GM12872 (cell line): ENCODE data around the gene NOS1AP.

Experiments
- CTCF ChIP-seq: IDR thresholded peaks from 3 replicates; pipeline ENCODE4 v1.5.1; 2011; ENCODE audit warnings: low read depth, mild to moderate bottlenecking, low read length, moderate library complexity; ENCODE audit not compliant: insufficient read depth

NOS1AP gene

DNA sequence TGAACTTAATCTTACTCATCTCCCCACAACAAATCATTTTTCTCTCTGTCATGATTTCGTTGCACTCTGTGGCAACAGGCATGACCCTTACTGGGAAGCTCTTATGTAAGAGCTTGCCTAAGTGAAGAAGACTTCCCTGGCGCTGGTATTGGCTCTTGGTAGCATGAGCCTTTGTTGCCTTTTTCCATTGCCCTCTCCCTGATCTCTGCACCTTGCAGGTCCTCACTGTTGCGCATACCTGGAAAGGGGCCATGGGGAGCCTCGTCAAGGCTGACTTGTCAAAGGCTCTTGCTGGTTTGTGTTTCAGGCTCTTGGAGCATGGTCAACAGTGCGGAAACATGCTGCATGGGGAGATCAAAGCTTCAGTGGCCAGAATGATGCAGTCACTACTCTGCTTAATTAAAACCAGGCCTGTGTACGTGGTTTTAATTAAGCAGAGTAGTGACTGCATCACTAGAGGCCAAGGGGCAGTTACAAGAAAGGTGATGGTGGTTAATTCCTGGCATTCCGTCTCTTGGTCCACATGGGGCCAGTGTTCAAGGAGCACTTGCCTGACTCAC is 165.8 kb downstream of the NOS1AP start:
- no peak for TF ChIP-seq CTCF

- no peak for TF ChIP-seq CTCF
Observed at GRCh38 chr1:162236201-162236600, 166.7 kb downstream of the NOS1AP start.

DNA sequence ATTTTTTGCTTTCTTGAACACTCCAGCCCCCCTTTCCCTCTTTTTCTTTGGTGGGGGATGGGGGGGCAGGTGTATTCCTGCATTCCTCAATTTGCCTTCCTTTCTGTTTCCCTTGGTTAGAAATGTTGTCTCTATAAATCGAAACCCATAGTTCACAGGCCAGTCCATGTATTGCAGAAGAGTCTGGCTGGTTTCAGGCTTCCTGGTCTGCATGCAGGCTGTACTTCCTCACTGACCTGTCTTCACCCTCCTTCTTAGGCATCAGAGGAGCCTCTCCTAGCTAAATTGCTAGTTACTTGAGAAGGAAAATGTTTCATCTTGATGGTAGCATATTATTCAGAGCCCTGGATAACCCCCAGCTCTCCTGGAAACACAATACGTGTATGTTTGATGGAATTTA is 167.1 kb downstream of the NOS1AP start:
- TF ChIP-seq CTCF = no peak

GRCh38 chr1:162240577-162240976 is 171.1 kb downstream of the NOS1AP start:
- TF ChIP-seq CTCF = no peak

DNA sequence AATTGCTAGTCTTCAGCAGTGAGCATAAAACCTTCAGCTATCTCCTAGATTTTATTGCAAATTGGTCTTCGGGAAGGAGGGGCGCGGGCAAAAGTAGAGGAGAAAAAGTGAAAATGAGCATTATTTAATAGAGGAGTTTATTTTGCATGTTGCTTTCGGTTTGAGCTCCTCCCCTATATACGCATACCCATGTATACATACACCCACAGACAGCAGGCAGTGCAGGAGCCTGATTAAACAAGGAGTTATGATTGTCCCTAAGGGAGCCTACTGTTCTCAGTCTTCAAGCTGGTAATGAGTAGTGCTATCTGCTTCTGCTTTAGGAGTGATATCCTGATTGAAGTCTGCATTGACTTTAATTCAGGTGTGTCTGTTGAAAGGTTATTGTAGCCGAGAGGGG is 173.3 kb downstream of the NOS1AP start:
- TF ChIP-seq CTCF = no peak

GRCh38 chr1:162248854-162249535 is 179.5 kb downstream of the NOS1AP start:
- TF ChIP-seq CTCF = no peak

- no peak for TF ChIP-seq CTCF
Observed at GRCh38 chr1:162250004-162250730, 180.7 kb downstream of the NOS1AP start.
